LNCAP (cell line): Measurements from ENCODE around the gene PKN1.

Experiments used
- CTCF ChIP-seq: fragments of 450-650 bp; IDR thresholded peaks from 2 replicates; pipeline ENCODE4 v1.5.1; 2017; ENCODE audit warnings: mild to moderate bottlenecking

Gene PKN1

GRCh38 chr19:14432791-14433553 is at the start of gene PKN1:
PKN1 (plus strand) TSS chr19:14433306; CDS start chr19:14433522, 216 bp downstream.
- TF ChIP-seq CTCF: no peak

- no peak for TF ChIP-seq CTCF
Observed at GRCh38 chr19:14383661-14384555, 49.2 kb upstream of the PKN1 start.

GRCh38 chr19:14385492-14385891 is 47.6 kb upstream of the PKN1 start:
- TF ChIP-seq CTCF: no peak

- TF ChIP-seq CTCF: no peak
Observed at GRCh38 chr19:14390548-14390947, 42.6 kb upstream of the PKN1 start.

- TF ChIP-seq CTCF: no peak
Observed at GRCh38 chr19:14391156-14391821, 41.8 kb upstream of the PKN1 start.

- TF ChIP-seq CTCF: no peak
Observed at GRCh38 chr19:14393329-14393728, 39.8 kb upstream of the PKN1 start.

GRCh38 chr19:14394167-14394566 is 38.9 kb upstream of the PKN1 start:
- no peak for TF ChIP-seq CTCF
